ENCODE data around the gene IGFBP7. TPM values are rescaled to one million over a fixed set of nuclear protein-coding genes. Genes with fewer than 3 reads are reported as not detected.

IGFBP7 gene
- total and polyA plus RNA-seq, 2 of the 8 experiments (the other 6 are each of a cell fraction or from before 2014, with no cell fraction given), result 0.17 to 0.48 TPM

DNA sequence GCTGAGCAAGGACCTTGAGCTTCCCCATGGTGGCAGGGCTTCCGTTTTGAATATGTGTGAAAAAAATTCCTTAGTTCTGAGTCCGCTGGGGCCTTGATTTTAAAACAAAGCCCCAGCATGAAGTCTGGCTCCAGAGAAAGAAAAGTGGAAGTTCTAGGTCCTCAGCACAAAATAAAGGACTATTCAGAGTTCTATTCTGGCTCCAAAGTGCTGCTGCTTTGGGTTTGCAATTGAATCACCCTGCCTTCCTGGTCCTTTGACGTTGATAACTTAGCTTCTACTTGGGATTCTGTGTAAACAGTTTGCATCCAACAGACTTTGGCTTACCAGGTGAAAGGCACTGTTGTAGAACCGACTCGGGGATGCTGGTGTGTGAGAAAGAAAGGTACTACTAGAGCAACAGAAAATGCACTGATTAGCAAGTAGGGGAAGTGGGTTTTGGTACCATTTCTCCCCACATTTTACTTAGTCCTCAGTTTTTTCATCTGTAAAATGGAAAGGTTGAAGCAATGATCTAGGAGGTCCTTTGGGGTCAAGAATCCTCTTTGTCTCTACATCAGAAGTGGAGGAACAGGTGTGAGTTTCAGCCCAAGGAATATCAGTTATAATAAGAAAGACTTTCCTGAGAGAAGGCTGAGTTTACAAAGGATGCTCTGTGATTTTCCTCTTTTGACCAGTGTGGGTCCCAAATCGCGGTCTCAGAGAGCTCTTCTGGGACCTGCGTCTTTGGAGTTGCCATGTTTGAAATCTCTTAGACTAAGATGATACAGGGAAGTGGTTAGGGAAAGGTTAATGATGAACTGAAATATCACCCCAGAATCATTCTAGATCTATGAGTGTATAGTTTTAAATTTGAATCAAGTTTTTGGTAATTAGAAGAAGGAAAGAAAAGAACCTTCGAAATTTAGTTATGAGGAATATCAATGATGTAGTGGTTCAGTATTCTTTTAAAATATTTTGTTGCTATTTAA, 28.2 kb downstream of the IGFBP7 start (continued):
- TF ChIP-seq TCF12 (IDR thresholded peaks at IDR 0.05; ENCODE audit: low read depth, low read length), result no peak
- TF ChIP-seq BRCA1 (IDR thresholded peaks at IDR 0.05; ENCODE audit: low read depth, low read length), result no peak
